Ramos (cell line): Measurements from ENCODE around the gene C13orf46.
"Not testable (repeated sequence)": the region's sequence is repeated elsewhere in the genome, so short reads cannot be mapped to it uniquely, and the experiment has no call there.

Source experiments
- in situ Hi-C: fragments of 300-500 bp; cut with MboI; formaldehyde crosslinking; loops from one replicate; pipeline ENCODE4 v1.14.3; 2022; ENCODE audit warnings: low sequenced_read_pairs; ENCODE audit not compliant: unreplicated experiment

Gene C13orf46

GRCh38 chr13:113995051-113995601 is 21.2 kb upstream of the C13orf46 start:
- in situ Hi-C loops: no loop called here

GRCh38 chr13:113992276-113993005 is 18.6 kb upstream of the C13orf46 start:
- in situ Hi-C loops: no loop called here

GRCh38 chr13:113991676-113992179 is 17.9 kb upstream of the C13orf46 start:
- in situ Hi-C loops: no loop called here

GRCh38 chr13:113991191-113991669 is 17.4 kb upstream of the C13orf46 start:
- in situ Hi-C loops: no loop called here

- in situ Hi-C loops: no loop called here
Observed at GRCh38 chr13:113990321-113990837, 16.5 kb upstream of the C13orf46 start.

GRCh38 chr13:113989585-113990300 is 15.9 kb upstream of the C13orf46 start:
- in situ Hi-C loops: no loop called here

GRCh38 chr13:113988859-113989258 is 15.0 kb upstream of the C13orf46 start:
- in situ Hi-C loops: not testable (repeated sequence)

- in situ Hi-C loops: no loop called here
Observed at GRCh38 chr13:113982296-113982661, 8.4 kb upstream of the C13orf46 start.

- in situ Hi-C loops: no loop called here
Observed at GRCh38 chr13:113981611-113982295, 7.9 kb upstream of the C13orf46 start.

- in situ Hi-C loops: no loop called here
Observed at GRCh38 chr13:113981194-113981605, 7.3 kb upstream of the C13orf46 start.

- in situ Hi-C loops: no loop called here
Observed at GRCh38 chr13:113980489-113981064, 6.7 kb upstream of the C13orf46 start.

- in situ Hi-C loops: no loop called here
Observed at GRCh38 chr13:113979791-113980471, 6.1 kb upstream of the C13orf46 start.

- in situ Hi-C loops: no loop called here
Observed at GRCh38 chr13:113978741-113979481, 5.0 kb upstream of the C13orf46 start.

GRCh38 chr13:113977976-113978375 is 4.1 kb upstream of the C13orf46 start:
- in situ Hi-C loops: no loop called here

- in situ Hi-C loops: no loop called here
Observed at GRCh38 chr13:113976711-113977684, 3.1 kb upstream of the C13orf46 start.

- in situ Hi-C loops: no loop called here
Observed at GRCh38 chr13:113975416-113975815, 1.5 kb upstream of the C13orf46 start.
